ENCODE results near the gene NFATC4.

The NFATC4 gene

DNA sequence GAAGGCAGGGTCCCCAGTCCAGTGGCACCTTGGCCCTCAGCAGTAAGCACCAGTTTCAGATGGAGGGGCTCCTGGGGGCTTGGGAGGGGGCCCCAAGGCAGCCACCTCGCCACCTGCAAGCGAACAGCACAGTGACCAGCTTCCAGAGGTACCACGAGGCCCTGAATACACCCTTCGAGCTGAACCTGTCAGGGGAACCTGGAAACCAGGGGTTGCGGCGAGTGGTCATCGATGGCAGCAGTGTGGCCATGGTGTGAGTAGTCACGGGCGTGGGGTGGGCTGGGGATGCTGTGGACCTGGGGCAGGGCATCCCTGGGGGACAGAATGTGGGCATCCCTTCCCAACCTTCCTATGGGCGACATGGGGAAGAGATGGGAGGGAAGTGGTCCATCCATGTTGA is 42.0 kb downstream of the NFATC4 start:
- TF ChIP-seq CTCF (conservative IDR thresholded peaks at IDR 0.05): no peak
- H3K27ac ChIP-seq: no peak overlapping the region

DNA sequence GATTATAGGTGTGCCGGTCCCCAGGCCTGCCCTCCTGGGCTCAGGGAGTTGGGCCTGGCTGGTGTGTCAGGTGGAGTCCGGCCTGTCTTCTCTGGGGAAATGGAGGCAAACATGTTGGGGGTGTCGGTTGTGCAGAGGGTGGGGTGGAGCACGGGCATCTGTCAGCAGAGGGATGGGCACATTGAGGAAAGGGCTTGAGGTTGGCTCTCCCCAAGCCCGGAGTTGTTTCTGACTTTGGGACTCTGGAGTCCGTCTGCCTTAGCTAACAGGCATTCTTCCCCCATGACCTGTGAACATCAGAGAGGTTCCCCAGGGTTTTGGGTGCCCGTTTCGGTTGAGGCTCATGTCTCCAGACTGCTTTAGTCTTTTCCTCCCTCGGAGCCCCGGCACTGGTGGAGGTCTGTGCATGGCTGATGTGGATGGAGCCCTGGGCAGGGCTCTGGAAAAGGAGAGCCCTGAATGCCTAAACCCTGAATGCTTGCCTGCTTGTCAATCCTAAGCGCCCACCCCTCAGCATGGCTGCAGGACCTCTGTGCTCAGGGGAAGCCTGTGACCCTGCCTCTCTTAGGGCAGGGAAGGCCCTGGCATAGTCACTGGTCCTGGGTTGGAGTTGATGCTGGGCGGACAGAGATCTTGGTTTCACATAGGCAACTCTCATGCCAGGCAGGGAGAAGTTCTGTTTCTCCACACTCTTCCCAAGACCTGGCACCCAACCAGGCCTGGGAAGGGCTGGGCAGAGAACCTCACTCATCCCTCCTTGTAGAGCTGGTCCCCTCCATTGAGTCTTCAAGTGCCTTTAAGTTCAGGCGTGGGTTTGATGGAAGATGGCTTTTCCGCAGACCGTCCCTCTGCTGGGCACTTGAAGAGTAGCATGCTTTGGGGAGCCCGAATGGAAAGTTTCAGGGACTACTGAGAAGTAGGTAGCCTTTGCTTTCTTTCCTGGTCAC is 43.7 kb downstream of the NFATC4 start:
- H3K27ac ChIP-seq: no peak overlapping the region
- TF ChIP-seq CTCF (conservative IDR thresholded peaks at IDR 0.05): peak; percentile 76

GRCh38 chr14:24414077-24414476 is 46.1 kb downstream of the NFATC4 start:
- no peak overlapping the region for H3K27ac ChIP-seq
- no peak for TF ChIP-seq CTCF (conservative IDR thresholded peaks at IDR 0.05)

GRCh38 chr14:24414732-24415420 is 46.9 kb downstream of the NFATC4 start:
- no peak for TF ChIP-seq CTCF (conservative IDR thresholded peaks at IDR 0.05)
- no peak overlapping the region for H3K27ac ChIP-seq

GRCh38 chr14:24415421-24416253 is 47.7 kb downstream of the NFATC4 start:
- TF ChIP-seq CTCF (conservative IDR thresholded peaks at IDR 0.05): no peak
- no peak overlapping the region for H3K27ac ChIP-seq

GRCh38 chr14:24416254-24416931 is 48.4 kb downstream of the NFATC4 start:
- H3K27ac ChIP-seq: no peak overlapping the region
- TF ChIP-seq CTCF (conservative IDR thresholded peaks at IDR 0.05): no peak
